Tibial nerve (tissue), 3 donors: ENCODE measurements around the gene SPON1.

ENCODE experiments used
- POLR2A ChIP-seq, 2 donors: fragments of 450-650 bp; IDR thresholded peaks; one replicate each; pipeline ENCODE4 v1.6.1; 2017; ENCODE audit warnings: antibody characterized with exemption in 2 of 2, mild to moderate bottlenecking in 2 of 2, moderate library complexity in 2 of 2
- TF ChIP-seq, protein P1 (sequence below), 5 experiments: fragments of 200-600 bp in 3 of 5; fragments of 450-650 bp in 2 of 5; sonication (generic) in 3 of 5; IDR thresholded peaks; one replicate each; pipeline ENCODE4 v1.5.1; 2016 to 2019; ENCODE audit warnings: antibody characterized with exemption in 5 of 5, mild to moderate bottlenecking in 3 of 5, moderate library complexity in 2 of 5

- TF ChIP-seq, protein P1, sequence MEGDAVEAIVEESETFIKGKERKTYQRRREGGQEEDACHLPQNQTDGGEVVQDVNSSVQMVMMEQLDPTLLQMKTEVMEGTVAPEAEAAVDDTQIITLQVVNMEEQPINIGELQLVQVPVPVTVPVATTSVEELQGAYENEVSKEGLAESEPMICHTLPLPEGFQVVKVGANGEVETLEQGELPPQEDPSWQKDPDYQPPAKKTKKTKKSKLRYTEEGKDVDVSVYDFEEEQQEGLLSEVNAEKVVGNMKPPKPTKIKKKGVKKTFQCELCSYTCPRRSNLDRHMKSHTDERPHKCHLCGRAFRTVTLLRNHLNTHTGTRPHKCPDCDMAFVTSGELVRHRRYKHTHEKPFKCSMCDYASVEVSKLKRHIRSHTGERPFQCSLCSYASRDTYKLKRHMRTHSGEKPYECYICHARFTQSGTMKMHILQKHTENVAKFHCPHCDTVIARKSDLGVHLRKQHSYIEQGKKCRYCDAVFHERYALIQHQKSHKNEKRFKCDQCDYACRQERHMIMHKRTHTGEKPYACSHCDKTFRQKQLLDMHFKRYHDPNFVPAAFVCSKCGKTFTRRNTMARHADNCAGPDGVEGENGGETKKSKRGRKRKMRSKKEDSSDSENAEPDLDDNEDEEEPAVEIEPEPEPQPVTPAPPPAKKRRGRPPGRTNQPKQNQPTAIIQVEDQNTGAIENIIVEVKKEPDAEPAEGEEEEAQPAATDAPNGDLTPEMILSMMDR (IDR thresholded peaks at IDR 0.05): no peak
- no peak for TF ChIP-seq POLR2A (IDR thresholded peaks at IDR 0.05)
Observed at GRCh38 chr11:14124886-14125285, 162.4 kb downstream of the SPON1 start.
